Measurements from ENCODE around the gene DHRSX.

DNA sequence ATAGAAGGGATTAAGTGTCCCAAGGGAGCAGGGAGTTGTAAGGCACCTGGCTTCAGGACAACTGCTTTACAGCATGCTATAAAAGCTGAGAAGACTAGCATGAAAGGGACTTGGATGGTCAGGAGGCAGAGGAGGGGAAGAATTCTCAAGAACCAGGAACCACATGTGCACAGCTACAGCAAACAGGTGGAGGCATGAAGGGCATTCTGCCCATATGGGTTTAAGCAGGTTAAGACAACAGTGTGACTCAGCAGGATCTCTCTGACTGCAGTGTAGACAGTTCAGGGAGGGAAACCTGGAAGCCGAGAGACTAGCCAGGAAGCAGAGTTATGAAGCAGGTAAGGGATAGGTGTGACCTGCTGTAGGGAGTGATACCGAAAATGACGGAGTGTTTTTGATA is 117.0 kb downstream of the DHRSX start:
- TF ChIP-seq CTCF (IDR thresholded peaks at IDR 0.05), result no peak
- TF ChIP-seq POLR2A (IDR thresholded peaks at IDR 0.05), result no peak

Data from thyroid gland (tissue), 4 donors.